HG03460 (cell line): ENCODE results near the gene EXD1.
A peak's percentile ranks its signal among the peaks of the same experiment; 100 is the strongest.
"Not testable (repeated sequence)": the region's sequence is repeated elsewhere in the genome, so short reads cannot be mapped to it uniquely, and the experiment has no call there.

Experiments used
- ATAC-seq: cut with Tn5 transposase; IDR thresholded peaks from one replicate; pipeline ENCODE4 v1.9.1; 2021; ENCODE audit not compliant: unreplicated experiment

Gene EXD1

GRCh38 chr15:41230650-41231421 is at the start of gene EXD1, which contains the start of gene CHP1:
TSS of gene EXD1 (minus strand) at chr15:41230757. CDS start at chr15:41226575, 4,182 bp downstream.
TSS of gene CHP1 (plus strand) at chr15:41231268. CDS start at chr15:41231383, 115 bp downstream.
- ATAC-seq, result peak; percentile 97

- no peak for ATAC-seq
Measured at GRCh38 chr15:41279535-41280283, 49.2 kb upstream of the EXD1 start.

GRCh38 chr15:41278319-41278718 is 47.8 kb upstream of the EXD1 start:
- no peak for ATAC-seq

- ATAC-seq, result no peak
Measured at GRCh38 chr15:41276831-41277230, 46.3 kb upstream of the EXD1 start.

GRCh38 chr15:41269887-41270286 is 39.3 kb upstream of the EXD1 start:
- no peak for ATAC-seq

GRCh38 chr15:41263891-41264351 is 33.4 kb upstream of the EXD1 start:
- ATAC-seq, result no peak

GRCh38 chr15:41262571-41262970 is 32.0 kb upstream of the EXD1 start:
- no peak for ATAC-seq

GRCh38 chr15:41260924-41261323 is 30.4 kb upstream of the EXD1 start:
- not testable (repeated sequence) for ATAC-seq

GRCh38 chr15:41259546-41260189 is 29.1 kb upstream of the EXD1 start:
- no peak for ATAC-seq

- no peak for ATAC-seq
Measured at GRCh38 chr15:41258750-41259471, 28.4 kb upstream of the EXD1 start.

- ATAC-seq, result no peak
Measured at GRCh38 chr15:41256577-41257038, 26.1 kb upstream of the EXD1 start.

- ATAC-seq, result no peak
Measured at GRCh38 chr15:41256103-41256502, 25.5 kb upstream of the EXD1 start.

GRCh38 chr15:41254560-41254959 is 24.0 kb upstream of the EXD1 start:
- ATAC-seq, result no peak

- no peak for ATAC-seq
Measured at GRCh38 chr15:41251411-41251810, 20.9 kb upstream of the EXD1 start.

- not testable (repeated sequence) for ATAC-seq
Measured at GRCh38 chr15:41250745-41251144, 20.2 kb upstream of the EXD1 start.

GRCh38 chr15:41241221-41241964 is 10.8 kb upstream of the EXD1 start:
- ATAC-seq, result no peak

GRCh38 chr15:41238100-41238499 is 7.5 kb upstream of the EXD1 start:
- no peak for ATAC-seq

GRCh38 chr15:41235929-41236328 is 5.4 kb upstream of the EXD1 start:
- no peak for ATAC-seq

- not testable (repeated sequence) for ATAC-seq
Measured at GRCh38 chr15:41235228-41235627, 4.7 kb upstream of the EXD1 start.

- ATAC-seq, result no peak
Measured at GRCh38 chr15:41233367-41233771, 2.8 kb upstream of the EXD1 start.
